ENCODE results near the gene LMF1.

The LMF1 gene

DNA sequence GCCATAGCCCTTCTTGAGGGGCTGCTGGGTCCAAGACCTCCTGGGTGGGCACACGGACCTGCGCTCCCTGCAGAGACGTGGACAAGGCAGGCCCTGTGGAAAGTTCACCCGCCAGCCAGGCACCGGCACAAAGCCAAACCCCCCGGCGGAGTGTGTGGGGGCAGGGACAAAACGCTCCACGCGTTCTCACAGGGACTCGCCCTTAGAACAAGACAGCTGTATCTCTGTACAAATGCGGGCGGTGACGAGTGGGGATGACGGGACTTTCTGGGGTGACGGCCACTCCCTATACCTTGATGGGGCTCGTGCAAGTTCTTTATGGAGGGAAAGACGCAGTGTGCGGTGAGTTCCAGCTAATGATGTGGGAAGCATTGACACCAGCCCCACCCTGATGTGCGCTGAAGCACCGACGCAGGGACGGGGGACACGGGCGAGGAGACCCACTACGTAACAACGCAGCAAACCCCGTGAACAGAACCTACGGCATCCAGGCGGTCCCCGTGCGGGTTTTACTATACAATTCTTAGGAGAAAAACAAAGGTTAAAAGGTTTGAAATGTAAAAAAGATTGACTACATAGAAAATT is 49.4 kb downstream of the LMF1 start:
- no peak for DNase-seq
- TF ChIP-seq GATA1 (IDR thresholded peaks at IDR 0.05; ENCODE audit: low read depth, low read length), result no peak
- TF ChIP-seq POLR2A (IDR thresholded peaks at IDR 0.05; ENCODE audit: low read length), result no peak

DNA sequence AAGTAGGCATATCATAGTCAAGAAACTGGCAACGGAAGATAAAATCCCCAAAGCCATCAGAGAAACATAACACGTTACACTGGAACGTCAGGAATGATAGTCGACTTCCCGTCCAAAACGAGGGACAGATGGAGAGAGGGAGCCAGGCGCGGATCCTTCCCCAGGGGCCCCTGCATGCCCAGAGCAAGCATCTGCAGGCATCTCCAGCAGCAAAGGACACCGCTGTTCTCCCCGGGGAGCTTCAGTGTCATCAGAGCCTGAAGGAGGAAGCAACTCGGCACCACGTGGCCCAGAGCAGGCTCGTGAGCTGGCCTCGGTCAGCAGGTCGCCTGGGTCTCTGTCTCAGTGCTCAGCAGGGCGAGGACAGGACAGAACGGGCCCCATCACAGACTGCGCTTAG is 50.1 kb downstream of the LMF1 start:
- no peak for TF ChIP-seq POLR2A (IDR thresholded peaks at IDR 0.05; ENCODE audit: low read length)
- DNase-seq, result no peak

- no peak for TF ChIP-seq GATA1 (IDR thresholded peaks at IDR 0.05; ENCODE audit: low read depth, low read length)
- no peak for TF ChIP-seq POLR2A (IDR thresholded peaks at IDR 0.05; ENCODE audit: low read length)
Measured at GRCh38 chr16:920051-920681, 50.6 kb downstream of the LMF1 start.

GRCh38 chr16:919658-920050 is 51.1 kb downstream of the LMF1 start:
- no peak for TF ChIP-seq POLR2A (IDR thresholded peaks at IDR 0.05; ENCODE audit: low read length)
- no peak for TF ChIP-seq GATA1 (IDR thresholded peaks at IDR 0.05; ENCODE audit: low read depth, low read length)
- DNase-seq, result no peak

More at GRCh38 chr16:920051-920681, 50.6 kb downstream of the LMF1 start:
- DNase-seq, result no peak

DNA sequence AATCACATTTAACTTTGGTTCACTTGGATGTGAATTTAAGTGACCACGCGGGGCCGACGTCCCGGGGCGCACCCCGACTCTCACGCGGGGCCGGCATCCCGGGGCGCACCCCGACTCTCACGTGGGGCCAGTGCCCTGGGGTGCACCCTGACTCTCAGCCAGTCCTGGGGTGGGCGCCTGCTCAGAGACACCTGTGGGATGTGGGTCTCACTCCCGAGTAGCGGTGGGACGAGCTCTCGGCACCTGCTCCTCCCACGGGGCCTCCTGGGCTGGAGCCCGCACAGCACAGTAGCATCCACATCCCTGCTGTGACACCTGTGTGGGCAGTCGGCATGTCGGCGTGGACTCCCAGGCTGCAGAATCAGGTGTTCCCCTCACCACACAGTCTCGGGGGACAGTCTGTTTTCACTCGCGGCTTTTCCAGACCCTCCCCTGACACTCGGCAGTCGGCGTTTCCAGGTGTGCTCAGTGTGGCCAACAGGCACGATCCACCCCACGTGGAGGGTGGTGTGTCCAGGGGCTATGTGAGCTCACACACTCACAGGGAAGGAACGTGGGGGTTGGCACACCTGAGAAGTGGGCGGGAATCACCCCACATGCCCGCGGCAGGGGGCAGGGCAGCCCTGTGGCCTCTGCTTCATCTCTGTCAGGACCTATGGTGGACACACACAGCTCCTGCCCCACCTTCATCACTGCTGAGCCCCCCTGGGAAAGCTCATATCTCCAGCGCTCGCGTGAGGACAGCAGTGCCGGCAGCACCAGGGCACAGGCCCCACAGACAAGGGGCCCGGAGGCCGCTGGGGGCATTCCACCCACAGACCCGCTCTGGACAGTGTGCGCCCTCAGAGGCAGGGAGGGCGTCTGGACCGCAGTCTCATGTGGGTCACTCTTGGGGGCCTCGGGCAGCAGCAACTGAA is 51.8 kb downstream of the LMF1 start:
- TF ChIP-seq POLR2A (IDR thresholded peaks at IDR 0.05; ENCODE audit: low read length) (no peak), GATA1 (IDR thresholded peaks at IDR 0.05; ENCODE audit: low read depth, low read length) (no peak)
- no peak for DNase-seq

GRCh38 chr16:918068-918467 is 52.7 kb downstream of the LMF1 start:
- DNase-seq, result no peak
- TF ChIP-seq GATA1 (IDR thresholded peaks at IDR 0.05; ENCODE audit: low read depth, low read length) (no peak), POLR2A (IDR thresholded peaks at IDR 0.05; ENCODE audit: low read length) (no peak)

DNA sequence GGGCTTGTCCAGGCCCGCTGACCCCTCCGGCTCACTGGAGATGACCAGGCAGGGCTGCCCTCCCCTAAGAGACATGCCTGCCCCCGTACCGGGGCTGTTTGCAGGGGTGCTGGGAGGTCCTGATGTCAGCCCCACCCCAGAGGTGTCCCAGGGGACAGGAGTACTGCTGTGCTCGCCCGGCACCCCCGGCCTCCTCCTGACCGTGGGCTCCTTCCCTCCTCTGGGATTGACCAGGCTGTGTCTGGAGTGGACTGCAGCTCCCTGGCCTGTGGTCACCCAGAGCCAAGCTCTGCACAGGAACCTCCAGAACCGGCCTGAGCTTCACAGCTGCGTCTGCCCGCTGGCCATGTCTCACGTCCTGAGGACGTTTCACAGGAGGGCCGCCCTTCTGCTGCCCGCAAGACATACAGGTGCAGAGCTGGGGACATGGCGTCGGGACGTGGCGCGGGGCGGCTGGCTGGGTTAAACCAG is 53.2 kb downstream of the LMF1 start:
- TF ChIP-seq POLR2A (IDR thresholded peaks at IDR 0.05; ENCODE audit: low read length) (no peak), GATA1 (IDR thresholded peaks at IDR 0.05; ENCODE audit: low read depth, low read length) (no peak)

GRCh38 chr16:916035-916799 is 54.6 kb downstream of the LMF1 start:
- TF ChIP-seq POLR2A (IDR thresholded peaks at IDR 0.05; ENCODE audit: low read length), result no peak
- TF ChIP-seq GATA1 (IDR thresholded peaks at IDR 0.05; ENCODE audit: low read depth, low read length), result no peak

More for the DNA sequence above, 53.2 kb downstream of the LMF1 start:
- DNase-seq, result no peak

DNA sequence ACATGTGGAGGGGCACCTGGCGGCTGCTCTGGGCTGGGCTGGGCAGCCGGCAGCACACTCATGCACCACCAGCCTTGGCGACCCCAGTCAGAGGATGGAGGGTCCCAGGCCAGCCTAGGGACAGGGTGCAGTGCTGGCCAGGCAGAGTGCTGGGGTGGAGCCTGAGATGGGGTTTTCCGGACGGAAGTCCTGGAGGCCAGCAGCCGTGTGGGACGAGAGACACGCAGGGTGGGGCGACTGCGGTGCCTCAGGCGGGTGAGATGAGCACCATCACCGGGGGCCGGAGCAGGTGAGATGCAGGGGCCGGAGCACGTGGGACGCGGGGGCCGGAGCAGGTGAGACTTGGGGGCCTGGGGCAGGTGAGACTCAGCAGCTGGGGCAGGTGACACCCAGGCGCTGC is 55.2 kb downstream of the LMF1 start:
- DNase-seq, result no peak
- TF ChIP-seq GATA1 (IDR thresholded peaks at IDR 0.05; ENCODE audit: low read depth, low read length), result no peak
- no peak for TF ChIP-seq POLR2A (IDR thresholded peaks at IDR 0.05; ENCODE audit: low read length)

More at GRCh38 chr16:916035-916799, 54.6 kb downstream of the LMF1 start:
- DNase-seq, result no peak

DNA sequence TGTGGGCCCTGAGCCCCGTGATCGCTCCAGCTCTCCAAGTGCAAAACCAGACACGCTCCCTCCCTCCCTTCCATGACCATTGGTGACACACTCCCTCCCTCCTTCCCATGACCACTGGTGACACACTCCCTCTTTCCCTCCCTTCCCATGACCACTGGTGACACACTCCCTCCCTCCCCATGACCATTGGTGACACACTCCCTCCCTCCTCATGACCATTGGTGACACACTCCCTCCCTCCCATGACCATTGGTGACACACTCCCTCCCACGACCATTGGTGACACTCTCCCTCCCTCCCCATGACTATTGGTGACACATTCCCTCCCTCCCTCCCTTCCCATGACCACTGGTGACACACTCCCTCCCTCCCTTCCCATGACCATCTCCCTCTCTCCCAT is 56.3 kb downstream of the LMF1 start:
- DNase-seq, result peak in 1 of 2 experiments; percentile 30
- no peak for TF ChIP-seq POLR2A (IDR thresholded peaks at IDR 0.05; ENCODE audit: low read length)
- no peak for TF ChIP-seq GATA1 (IDR thresholded peaks at IDR 0.05; ENCODE audit: low read depth, low read length)

DNA sequence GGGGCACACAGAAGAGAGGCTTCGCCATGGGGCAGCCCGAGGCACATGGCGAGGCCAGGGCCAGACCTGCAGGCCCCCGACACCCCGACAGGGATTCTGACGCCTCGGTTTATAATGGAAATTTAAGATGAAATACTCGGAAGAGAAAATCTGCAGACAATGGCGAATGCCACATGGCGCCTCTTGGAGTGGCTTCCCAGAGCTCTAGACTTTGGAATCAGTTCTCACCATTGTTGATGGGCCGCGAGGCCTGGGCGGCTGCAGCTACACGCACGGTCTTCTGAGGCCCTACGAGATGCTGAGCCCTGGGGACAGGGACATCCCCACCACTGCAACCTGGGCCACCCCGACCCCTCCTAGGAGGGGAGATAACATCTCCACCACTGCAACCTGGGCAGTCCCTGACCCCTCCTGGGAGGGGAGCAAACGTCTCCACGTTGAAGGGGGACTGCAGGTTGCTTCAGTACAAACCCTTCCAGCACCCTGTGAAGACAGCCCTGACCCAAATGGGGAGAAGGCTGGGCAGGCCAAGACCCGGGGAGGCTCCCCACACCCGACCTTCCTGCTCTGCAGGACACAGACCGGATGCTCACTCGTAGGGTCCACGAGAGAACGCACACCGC is 56.9 kb downstream of the LMF1 start:
- no peak for DNase-seq
- TF ChIP-seq POLR2A (IDR thresholded peaks at IDR 0.05; ENCODE audit: low read length), result no peak
- no peak for TF ChIP-seq GATA1 (IDR thresholded peaks at IDR 0.05; ENCODE audit: low read depth, low read length)

- no peak for DNase-seq
- TF ChIP-seq GATA1 (IDR thresholded peaks at IDR 0.05; ENCODE audit: low read depth, low read length), result no peak
- no peak for TF ChIP-seq POLR2A (IDR thresholded peaks at IDR 0.05; ENCODE audit: low read length)
Measured at GRCh38 chr16:912684-913613, 57.8 kb downstream of the LMF1 start.
